OCI-LY1 (cell line): ENCODE results near the gene CXXC1.

ENCODE experiments used
- CTCF ChIP-seq: fragments of 200-600 bp; sonication (generic), shearing (Covaris generic); IDR thresholded peaks from 2 replicates; pipeline ENCODE4 v1.5.1; 2017; ENCODE audit warnings: mild to moderate bottlenecking, antibody characterized with exemption, low read length, moderate library complexity, mixed read lengths
- EZH2 ChIP-seq: fragments of 200-600 bp; sonication (generic), shearing (Covaris generic); IDR thresholded peaks from 2 replicates; pipeline ENCODE4 v1.8.0; 2017; ENCODE audit warnings: borderline replicate concordance, mixed run types, mild to moderate bottlenecking, antibody characterized with exemption, low read length, moderate library complexity, mixed read lengths

DNA sequence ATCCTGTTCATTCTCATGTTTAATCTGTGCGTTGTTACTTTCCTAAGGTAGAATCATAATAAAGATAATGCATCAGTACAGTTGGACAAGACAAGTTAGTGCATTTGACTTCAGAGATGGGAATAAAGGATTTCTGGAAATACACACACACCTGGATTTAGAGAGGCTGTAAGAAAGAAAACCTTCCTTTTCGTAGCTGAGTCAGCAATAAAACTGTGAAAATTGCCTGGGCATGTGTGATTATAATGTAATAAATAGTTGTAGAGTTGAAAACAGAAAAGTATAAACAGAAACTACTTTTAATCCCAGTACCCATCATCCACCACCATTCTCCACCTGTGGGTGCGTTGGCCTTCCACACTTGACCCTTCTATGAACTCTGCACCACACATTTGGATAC, 36.6 kb downstream of the CXXC1 start:
- TF ChIP-seq CTCF (no peak), EZH2 (no peak)
